Activated T-cell treated with anti-CD3 and anti-CD28 coated beads for 4 hours (primary cell): ENCODE results near the gene NLN.
"Not testable (repeated sequence)": the region's sequence is repeated elsewhere in the genome, so short reads cannot be mapped to it uniquely, and the experiment has no call there.

Experiments used
- DNase-seq: peaks from one replicate; pipeline ENCODE4 v3.0.0-alpha.2; 2020

Gene NLN

GRCh38 chr5:65775476-65775875, 53.5 kb downstream of the NLN start:
- no peak for DNase-seq

- no peak for DNase-seq
Observed at GRCh38 chr5:65776441-65777141, 54.6 kb downstream of the NLN start.

- no peak for DNase-seq
Observed at GRCh38 chr5:65778126-65778525, 56.1 kb downstream of the NLN start.

- no peak for DNase-seq
Observed at GRCh38 chr5:65779643-65780042, 57.6 kb downstream of the NLN start.

GRCh38 chr5:65788296-65788695, 66.3 kb downstream of the NLN start:
- not testable (repeated sequence) for DNase-seq

GRCh38 chr5:65790371-65791163, 68.6 kb downstream of the NLN start:
- DNase-seq = peak; percentile 7

- DNase-seq = no peak
Observed at GRCh38 chr5:65791712-65792673, 70.0 kb downstream of the NLN start.

- no peak for DNase-seq
Observed at GRCh38 chr5:65796269-65796668, 74.3 kb downstream of the NLN start.

GRCh38 chr5:65796751-65797316, 74.8 kb downstream of the NLN start:
- DNase-seq = no peak

GRCh38 chr5:65797481-65797880, 75.5 kb downstream of the NLN start:
- DNase-seq = no peak

- no peak for DNase-seq
Observed at GRCh38 chr5:65799857-65800256, 77.9 kb downstream of the NLN start.

- DNase-seq = no peak
Observed at GRCh38 chr5:65800775-65801174, 78.8 kb downstream of the NLN start.

GRCh38 chr5:65801352-65801783, 79.4 kb downstream of the NLN start:
- no peak for DNase-seq

GRCh38 chr5:65802080-65802479, 80.1 kb downstream of the NLN start:
- DNase-seq = no peak

GRCh38 chr5:65802820-65803219, 80.8 kb downstream of the NLN start:
- no peak for DNase-seq

GRCh38 chr5:65803699-65804391, 81.8 kb downstream of the NLN start:
- no peak for DNase-seq

GRCh38 chr5:65805089-65805488, 83.1 kb downstream of the NLN start:
- DNase-seq = no peak

- not testable (repeated sequence) for DNase-seq
Observed at GRCh38 chr5:65807494-65807893, 85.5 kb downstream of the NLN start.

GRCh38 chr5:65808251-65808741, 86.3 kb downstream of the NLN start:
- DNase-seq = no peak

- no peak for DNase-seq
Observed at GRCh38 chr5:65808818-65809217, 86.8 kb downstream of the NLN start.

GRCh38 chr5:65809817-65810531, 88.0 kb downstream of the NLN start:
- DNase-seq = no peak
